GM19372 (cell line): ENCODE results near the gene NRG2.

Experiments used
- ATAC-seq: cut with Tn5 transposase; IDR thresholded peaks from one replicate; pipeline ENCODE4 v1.9.1; 2021; ENCODE audit warnings: mild to moderate bottlenecking, low read depth, moderate library complexity; ENCODE audit not compliant: unreplicated experiment

The NRG2 gene

DNA sequence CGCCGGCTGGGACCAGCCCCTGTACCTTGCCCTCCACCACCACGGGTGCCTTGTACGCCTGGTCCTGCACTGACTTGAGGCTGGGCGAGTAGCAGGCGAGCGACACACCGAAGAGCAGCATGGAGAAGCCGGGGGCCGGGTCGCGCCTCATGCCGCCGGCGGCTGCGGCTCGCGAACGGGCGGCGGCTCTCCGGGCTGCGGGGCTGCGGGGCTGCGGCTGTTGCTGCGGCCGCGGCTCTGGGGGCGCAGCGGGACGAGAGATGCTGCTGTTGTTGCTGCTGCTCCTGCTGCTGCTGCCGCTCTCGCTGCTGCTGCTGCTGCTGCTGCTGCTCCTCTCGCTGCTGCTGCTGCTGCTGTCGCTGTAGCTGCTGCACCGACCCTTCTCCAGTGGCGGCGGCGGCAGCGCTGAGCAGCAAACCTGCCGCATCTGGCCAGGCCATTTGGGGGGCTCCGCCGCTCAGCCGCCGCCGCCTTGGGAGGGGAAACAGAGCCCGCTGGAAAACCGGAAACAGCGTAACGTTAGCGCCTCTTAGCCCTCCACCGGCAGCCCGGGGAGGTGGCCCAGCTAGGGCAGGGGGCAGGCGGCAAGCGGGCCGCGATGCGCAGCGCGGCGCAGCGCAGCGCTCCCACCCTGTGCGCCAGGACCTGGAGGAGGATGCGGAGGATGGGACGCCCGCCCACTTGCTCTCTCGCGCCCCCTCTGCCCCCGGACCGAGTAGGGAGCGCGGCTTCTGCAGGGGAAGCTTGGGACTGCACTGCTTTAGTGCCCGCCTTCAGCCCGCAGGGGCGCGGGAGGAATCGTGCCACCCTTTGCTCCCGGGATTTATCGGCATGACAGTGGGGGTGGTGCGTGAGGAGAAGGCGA lies at the start of gene NRG2:
TSS of gene NRG2 (minus strand) at position 657 of the 865 bp plus-strand sequence.
- peak; percentile 59 for ATAC-seq

DNA sequence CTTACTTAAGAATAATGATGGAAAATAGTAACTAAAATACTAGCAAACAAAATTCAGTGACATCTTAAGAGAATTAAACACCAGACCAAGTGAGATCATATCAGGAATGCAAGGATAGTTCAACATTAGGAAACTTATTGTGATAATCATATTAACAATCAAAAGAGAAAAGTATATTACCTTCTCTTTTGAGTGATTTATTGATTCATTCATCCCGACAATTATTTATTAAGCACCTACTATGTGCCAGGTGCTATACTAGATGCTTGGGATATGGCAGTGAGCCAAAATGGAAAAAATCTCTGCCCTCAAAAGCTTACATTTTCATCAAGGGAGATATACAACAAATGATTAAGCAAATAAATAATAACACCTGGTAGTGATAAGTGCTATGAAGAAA lies 47.2 kb upstream of the NRG2 start:
- no peak for ATAC-seq

DNA sequence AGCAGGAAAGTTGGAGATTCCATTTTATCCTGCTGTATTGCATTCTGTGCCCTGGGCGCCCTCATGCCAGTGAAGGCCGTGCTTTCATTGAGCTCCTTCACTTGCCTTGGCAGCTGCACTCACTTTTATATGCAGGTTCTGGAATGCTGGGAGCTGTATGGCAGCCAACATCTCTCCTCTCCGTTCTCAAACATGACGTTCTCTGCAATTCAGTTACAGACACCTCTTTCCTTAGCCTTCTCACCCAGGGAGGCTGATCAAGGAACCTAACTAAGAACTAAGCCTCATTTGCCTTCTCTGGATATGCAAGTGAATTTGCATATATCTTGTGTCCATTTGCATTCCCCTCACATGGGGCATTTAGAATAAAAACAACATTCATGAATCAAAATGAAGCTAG lies 41.4 kb upstream of the NRG2 start:
- no peak for ATAC-seq

DNA sequence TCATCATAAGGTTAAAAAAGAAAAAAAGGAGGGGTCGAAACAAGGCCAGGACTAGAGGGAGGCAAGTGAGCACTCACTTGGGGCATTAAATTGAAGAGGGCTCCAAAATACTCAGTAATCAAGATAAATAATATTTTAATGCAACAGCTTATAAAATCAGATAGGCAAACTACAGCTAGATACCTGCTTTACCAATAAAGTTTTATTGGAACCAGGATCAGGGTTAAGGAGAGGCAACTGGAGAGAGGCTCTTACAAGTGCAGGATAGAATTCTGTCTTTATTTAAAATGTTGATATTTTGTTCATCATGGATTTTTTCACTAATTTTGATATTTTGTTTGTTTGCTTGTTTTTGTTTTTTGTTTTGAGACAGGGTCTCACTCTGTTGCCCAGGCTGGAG lies 40.6 kb upstream of the NRG2 start:
- no peak for ATAC-seq

DNA sequence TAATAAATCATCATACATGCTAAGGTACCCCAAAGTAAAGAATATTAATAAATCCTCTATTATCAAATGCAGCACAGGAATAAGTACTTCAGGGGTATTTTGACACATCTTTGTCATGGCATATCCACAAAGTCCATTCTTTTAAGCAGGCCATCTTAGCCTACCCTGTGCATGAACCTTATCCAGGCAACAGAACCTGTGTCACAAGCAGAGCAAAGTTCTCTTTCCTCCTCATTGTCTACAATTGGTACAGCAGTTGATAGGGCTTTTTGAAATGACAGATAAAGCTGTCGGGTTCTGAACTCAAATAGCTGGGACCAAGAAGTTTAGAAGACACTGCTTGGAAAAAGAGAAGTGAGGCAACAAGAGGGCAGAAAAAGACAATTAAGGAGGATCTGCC lies 40.0 kb upstream of the NRG2 start:
- no peak for ATAC-seq

DNA sequence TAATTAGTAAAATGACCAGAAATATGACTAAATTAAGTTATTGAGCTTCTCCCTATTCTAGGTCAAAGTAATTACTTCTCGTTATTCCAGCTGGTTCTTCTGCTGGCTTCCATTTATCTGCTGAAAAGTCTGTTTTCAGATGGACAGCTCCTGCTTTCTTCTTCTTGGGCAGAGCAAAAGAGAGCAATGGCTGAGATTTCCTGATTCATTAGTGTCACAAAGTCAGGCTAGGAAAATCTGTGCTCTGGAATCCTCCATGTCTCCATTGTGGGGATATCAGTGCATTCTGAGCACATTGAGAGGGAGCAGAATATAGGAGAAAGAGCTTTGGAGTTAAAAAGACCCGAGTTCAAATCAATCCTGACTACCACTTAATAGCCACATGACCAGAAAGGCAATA lies 33.7 kb upstream of the NRG2 start:
- ATAC-seq = no peak

DNA sequence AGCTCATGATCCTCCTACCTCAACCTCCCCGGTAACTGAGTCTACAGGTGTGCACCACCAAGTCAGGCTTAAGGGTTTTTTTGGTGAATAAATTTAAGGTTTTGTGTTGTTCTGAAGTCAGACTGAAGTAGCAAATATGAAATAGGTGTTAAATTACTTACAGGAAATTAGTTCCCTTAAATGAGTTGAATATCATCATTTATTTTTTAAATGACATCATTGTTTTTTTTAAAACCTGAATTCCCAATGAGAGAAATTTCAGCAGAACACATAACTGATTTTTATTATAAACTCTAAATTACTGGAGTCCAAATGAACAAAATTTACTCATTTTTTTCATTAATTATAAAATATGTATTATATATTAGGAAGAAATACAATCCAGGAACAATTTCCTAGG lies 33.0 kb upstream of the NRG2 start:
- ATAC-seq = no peak

DNA sequence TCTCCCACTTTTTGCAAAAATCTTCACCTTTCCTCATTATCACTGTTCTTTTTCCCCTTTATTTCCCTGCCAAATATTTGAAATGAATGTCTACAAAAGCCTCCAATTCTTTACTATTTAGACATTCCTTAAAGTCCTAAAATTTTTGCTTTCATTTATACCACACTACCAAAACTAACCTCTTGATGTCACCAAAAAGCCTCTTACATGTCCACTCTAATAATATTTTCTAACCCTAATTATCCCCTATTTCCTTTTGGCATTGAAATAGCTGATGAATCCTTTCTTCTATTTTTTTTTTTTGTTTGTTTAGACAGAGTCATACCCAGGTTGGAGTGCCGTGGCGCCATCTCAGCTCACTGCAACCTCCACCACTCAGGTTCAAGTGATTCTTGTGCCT lies 32.3 kb upstream of the NRG2 start:
- no peak for ATAC-seq

DNA sequence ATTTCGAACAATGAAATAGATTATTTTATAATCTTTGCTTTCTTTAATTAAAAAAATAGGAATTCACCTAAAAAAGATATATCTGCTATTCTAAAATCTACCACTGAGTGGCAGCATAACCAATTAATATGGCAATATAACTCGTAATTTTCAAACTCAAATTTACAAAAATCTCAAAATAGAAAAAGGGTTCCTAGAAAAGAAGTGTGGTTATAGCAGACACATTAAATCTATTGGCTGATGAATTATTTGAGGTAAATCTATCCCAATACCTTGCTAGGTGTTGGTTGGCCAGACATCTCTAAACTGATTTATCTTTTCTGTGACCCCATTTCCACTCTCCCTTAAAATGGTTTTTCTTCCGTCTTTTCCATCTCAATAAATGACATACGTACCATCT lies 30.2 kb upstream of the NRG2 start:
- ATAC-seq = no peak

DNA sequence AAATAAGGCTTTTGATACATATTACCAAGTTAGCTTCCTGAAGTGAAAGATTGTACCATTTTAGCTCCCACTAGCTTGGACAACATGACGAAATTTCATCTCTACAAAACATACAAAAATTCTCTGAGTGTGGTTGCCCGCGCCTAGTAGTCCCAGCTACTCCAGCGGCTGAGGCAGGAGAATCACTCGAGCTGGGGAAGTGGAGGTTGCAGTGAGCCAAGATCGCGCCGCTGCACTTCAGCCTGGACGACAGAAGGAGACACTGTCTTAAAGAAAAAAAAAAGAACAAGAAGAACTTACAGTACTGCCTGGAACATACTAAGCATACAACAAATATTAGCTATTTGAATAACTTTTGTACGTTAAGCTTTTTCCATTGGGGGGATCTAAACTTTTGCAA lies 29.7 kb upstream of the NRG2 start:
- ATAC-seq = no peak

DNA sequence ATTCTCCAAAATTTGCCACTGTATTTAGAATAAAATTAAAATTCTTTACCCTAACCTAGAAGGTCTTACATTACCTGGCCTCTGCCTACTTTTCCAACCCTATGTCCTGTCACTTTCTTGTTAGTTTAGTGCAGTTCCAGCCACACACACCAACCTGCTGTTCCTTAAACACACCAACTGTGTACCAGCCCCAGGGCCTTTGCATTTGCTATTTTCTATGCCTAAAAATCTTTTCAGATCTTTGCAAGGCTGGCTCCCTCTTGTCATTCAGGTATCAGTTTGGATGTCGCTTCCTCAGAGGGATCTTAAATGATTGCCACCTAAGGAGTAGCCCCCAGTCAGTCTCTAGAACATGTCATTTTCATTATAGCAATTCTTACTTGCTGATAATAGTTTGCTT lies 17.7 kb upstream of the NRG2 start:
- ATAC-seq = no peak

DNA sequence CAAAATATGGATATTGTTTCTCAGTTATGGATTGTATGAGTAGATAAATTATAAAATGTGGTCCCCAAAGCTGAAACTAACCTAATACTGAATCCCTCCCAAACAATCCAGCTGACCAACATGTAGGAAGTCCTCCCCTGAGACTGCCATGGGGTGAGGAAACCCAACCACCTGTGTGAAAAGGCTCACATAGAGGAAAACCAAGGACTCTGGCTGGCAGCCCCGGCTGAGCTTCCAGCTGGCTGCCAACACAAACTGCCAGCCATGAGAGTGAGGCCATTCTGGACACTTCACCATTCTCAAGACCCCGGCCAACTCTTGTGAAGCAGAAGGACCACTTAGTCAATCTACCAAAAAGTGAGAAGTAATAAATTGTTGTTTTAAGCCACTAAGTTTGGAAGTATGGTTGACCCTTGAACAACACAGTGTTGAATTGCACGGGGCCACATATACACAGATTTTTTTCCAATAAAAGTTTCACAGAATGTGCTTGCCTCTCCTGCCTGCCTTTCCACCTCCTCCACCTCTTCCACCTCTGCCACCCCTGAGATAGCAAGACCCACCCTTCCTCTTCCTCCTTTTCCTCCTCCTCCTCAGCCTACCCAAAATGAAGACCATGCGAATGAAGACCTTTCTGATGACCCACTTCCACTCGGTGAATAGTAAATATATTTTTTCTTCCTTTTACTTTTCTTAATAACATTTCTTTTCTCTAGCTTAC lies 15.3 kb upstream of the NRG2 start:
- ATAC-seq = no peak

DNA sequence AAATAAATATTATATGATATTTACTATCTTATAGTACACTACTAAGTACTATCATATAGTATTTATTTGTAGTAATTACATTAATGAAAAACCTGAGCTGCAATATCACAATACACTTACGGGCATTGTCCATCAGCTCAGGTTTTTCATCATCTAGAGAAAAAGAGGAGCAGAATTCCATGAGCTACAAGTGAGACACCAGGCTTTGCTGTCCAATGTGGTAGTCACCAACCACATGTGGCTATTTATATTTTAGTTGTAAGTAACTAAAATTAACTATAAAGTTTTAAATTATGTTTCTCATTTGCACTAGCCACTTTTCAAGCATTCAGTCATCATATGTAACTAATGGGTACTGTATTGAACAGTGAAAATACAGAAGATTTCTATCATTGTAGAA lies 13.8 kb upstream of the NRG2 start:
- ATAC-seq = no peak

DNA sequence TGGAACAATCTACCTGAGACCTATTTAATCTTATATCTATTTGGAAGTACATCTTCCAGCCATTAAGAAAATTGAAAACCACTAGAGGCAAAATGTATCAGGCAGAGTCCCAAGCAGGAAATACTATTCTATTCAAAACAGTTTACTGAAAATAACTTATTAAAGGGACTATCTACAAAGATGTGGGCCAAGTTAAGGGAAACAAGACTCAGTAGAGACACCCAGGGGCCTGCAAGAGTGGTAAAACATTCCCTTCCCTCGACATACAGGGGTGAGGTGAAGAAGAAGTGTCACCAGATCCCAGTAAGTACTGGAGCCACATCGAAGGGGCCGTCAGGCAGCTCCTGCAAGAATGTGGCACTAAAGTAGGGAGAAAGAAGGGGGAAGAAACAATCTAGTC lies 12.1 kb upstream of the NRG2 start:
- no peak for ATAC-seq

DNA sequence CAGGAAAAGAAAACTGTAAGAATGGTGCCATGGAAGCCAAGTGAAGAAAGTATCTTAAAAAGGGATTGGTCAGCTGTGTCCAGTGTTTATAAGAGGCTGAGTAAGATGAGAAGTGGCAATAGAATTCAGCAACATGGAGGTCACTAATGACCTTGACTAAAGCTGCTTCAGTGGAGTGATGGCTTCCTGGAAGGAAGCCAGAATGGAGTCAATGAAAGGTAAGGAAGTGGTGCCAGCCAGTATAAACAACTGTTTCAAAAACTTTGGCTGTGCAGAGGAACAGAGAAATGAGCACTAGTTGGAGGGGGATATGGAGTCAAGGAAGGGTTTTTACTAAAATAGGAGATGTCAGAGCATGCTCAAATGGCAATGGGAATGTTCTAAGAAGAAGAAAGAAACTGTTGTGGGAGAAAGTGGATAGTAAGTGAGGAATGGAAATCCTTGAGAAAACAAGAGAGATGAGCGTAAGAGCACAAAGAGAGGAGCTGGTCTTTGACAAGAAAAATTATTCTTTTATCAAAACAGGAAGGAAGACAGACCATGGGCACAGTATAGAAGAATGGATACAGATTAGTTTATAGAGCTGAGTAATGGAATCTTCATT lies 11.1 kb upstream of the NRG2 start:
- ATAC-seq = no peak

DNA sequence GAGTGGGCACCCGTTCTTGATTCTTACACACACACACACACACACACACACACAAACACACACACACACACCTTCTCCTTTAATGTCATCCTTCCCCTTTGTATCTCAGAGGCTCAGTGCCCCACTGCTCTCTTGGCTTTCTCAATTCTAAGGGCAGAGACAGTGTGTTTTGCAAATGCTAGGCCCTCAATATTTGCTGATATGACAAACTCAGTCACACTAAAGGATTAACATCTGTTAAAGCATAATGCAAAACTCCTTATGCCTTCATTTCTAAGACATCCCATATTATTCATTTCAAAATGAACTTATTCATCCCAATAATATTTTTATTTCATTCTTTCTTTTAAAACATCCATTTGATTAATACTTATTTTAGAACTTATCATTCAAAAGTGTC lies 8.9 kb upstream of the NRG2 start:
- no peak for ATAC-seq

DNA sequence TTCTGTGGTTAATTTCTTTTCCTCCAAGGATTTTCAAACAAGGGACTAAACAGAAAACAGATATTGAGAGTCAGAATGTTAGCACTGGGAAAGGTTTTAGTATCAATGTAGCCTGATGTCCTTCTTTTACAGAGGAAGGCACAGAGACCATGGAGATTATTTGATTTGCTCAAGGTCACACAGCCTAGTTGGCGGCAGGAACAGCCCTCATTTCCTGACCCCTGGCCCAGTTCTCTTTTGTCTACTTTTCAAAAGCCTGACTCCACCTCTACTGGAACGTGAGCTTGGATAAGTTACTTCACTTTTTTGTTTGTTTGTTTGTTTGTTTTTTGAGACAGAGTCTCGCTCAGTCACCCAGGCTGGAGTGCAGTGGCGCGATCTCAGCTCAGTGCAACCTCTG lies 6.6 kb upstream of the NRG2 start:
- no peak for ATAC-seq

DNA sequence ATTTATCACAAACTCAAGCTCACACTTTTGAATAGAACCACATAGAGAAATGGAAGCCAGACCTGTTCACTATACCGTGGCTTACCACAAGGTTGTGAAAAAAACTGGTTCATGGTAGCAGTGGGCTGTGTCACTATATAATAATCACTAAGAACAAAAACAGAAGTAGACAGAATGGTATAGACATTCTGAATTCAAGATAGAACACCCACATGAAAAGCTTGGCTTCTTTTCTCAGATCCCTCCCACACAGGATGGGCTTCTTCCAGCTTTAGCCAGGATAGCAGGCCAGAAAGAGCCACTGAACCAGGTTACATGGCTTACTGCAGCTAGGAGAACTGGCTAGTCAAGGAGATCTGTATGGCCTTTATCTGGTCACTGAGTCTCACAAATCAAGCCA lies 6.1 kb upstream of the NRG2 start:
- no peak for ATAC-seq

DNA sequence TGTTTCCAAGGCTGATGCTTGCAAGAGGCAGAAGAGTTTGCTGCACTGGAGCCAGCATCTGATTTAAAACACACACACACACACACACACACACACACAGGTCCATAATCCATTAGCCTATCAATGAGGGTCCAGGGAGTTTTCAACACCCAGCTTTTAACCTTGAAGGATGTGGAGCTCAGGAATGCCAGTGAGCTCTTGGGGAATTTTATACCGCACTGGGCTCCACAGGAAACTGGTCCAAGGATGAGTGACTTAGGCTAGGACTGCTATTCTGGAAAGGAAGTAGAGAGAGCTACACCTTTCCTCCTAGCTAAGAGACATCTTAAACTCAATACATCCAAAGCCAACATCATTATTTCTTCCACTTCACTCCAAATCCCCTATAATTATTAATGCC lies 942 bp upstream of the NRG2 start:
- ATAC-seq = no peak

DNA sequence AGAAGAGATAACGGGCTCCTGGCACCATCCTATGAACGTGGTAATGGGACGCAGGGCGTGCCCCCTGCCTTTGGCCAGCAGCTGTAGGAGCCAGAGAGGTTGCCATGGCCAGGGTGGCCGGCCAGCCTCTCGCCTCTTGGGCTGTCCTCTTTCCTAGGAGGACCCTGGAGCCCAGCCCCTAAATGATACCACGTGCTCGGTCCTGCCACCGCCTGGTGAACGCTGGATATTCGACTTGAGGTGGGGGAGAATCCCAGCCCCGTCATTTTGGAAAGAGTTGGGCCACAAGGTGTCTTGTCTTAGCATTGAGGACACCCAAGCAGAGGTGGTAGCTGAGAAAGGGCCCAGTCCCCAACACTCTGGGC lies 391 bp upstream of the NRG2 start:
- peak; percentile 9 for ATAC-seq

DNA sequence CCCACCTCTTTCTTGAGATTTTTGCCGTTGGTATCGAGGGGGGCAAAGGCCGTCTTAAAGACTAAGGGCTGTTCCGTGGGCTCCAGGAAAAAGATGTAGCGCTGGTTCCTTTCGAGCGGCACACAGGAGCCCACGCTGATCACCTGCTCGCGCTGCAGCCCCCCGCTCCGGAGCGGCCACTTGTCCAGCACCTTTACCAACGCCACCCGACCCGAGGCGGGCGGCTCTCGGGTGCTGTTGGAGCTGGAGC lies 781 bp downstream of the NRG2 start:
- ATAC-seq = no peak
